Heart left ventricle (tissue), 16 donors: Measurements from ENCODE around the gene IDE. TPM values are rescaled to one million over a fixed set of nuclear protein-coding genes. Genes with fewer than 3 reads are reported as not detected.
"Not testable (repeated sequence)": the region's sequence is repeated elsewhere in the genome, so short reads cannot be mapped to it uniquely, and the experiment has no call there.

Experiments used
- ATAC-seq, 4 donors: fragments of 200-7000 bp; cut with Tn5 transposase; one replicate each; pipeline ENCODE4 v1.9.1; 2020 to 2022; ENCODE audit warnings: moderate library complexity in 4 of 4, mild to moderate bottlenecking in 3 of 4, moderate number of reproducible peaks in 1 of 4
- DNase-seq, 5 donors: peaks; one replicate each; pipeline ENCODE4 v3.0.0-alpha.2; 2020
- H3K27ac ChIP-seq, 12 donors: fragments of 200-600 bp; sonication (generic) in 4 of 12; one replicate each; pipeline versions ENCODE4 v1.5.0 to v1.8.0; 2016 to 2022; ENCODE audit warnings: mild to moderate bottlenecking in 2 of 12
- H3K27me3 ChIP-seq, 9 donors: fragments of 200-600 bp; sonication (generic) in 2 of 9; one replicate each; pipeline versions ENCODE4 v1.5.1 to v1.8.0; 2016 to 2022; ENCODE audit warnings: mild to moderate bottlenecking in 3 of 9
- H3K36me3 ChIP-seq, 9 donors: fragments of 200-600 bp; sonication (generic) in 2 of 9; one replicate each; pipeline versions ENCODE4 v1.5.0 to v1.8.0; 2018 to 2022; ENCODE audit warnings: mild to moderate bottlenecking in 2 of 9
- H3K4me1 ChIP-seq, 12 donors: fragments of 200-600 bp; sonication (generic) in 4 of 12; one replicate each; pipeline versions ENCODE4 v1.5.0 to v1.8.0; 2016 to 2022; ENCODE audit warnings: mild to moderate bottlenecking in 3 of 12
- H3K4me3 ChIP-seq, 12 donors: fragments of 200-600 bp; sonication (generic) in 4 of 12; one replicate each; pipeline versions ENCODE4 v1.5.0 to v1.8.0; 2017 to 2022; ENCODE audit warnings: mild to moderate bottlenecking in 9 of 12, moderate library complexity in 4 of 12
- H3K9me3 ChIP-seq, 12 donors: fragments of 200-600 bp; sonication (generic) in 4 of 12; one replicate each; pipeline versions ENCODE4 v1.5.0 to v1.8.0; 2016 to 2022; ENCODE audit warnings: mild to moderate bottlenecking in 1 of 12
- POLR2A ChIP-seq, 2 donors: fragments of 450-650 bp; IDR thresholded peaks; one replicate each; pipeline ENCODE4 v1.6.1; 2017; ENCODE audit warnings: antibody characterized with exemption in 2 of 2, mild to moderate bottlenecking in 2 of 2, moderate library complexity in 2 of 2
- WGBS, 4 donors: extraction: QIAGEN DNeasy Blood & Tissue Kit in 2 of 4; methylation state at CpG; one replicate each; pipeline versions ENCODE4 v1.1.5 to v1.1.7; 2013 to 2018; 5-methylcytosine and 5-hydroxymethylcytosine counted together
- intact Hi-C, 10 donors: fragments of 100-400 bp; cut with DNase I; formaldehyde crosslinking; loops; one replicate each; pipeline versions ENCODE4 v1.11.1 to v1.14.2; 2022
- polyA plus RNA-seq, 2 donors: library from polyadenylated mRNA; stranded (reverse); fragments of 200-250 nt; gene quantifications; one replicate each; pipeline ENCODE4 v1.2.3, GENCODE V29; 2013
- total RNA-seq, 9 donors: library from RNA; depleted of rRNA in 2 of 9; stranded (reverse); fragments of >200 nt in 2 of 9; fragmentation: NEBNext Ultra II Directional in 3 of 9; extraction: Animal tissue kit (Norgen Biotek cat#: 25700) in 3 of 9; gene quantifications; one replicate each; pipeline versions ENCODE4 v1.1.0 to v1.2.4, GENCODE V29; 2016 to 2023
- TF ChIP-seq, protein P1 (sequence below), 12 donors: fragments of 200-600 bp; sonication (generic) in 4 of 12; IDR thresholded peaks; one replicate each; pipeline versions ENCODE4 v1.5.0 to v1.8.0; 2018 to 2022; ENCODE audit warnings: antibody characterized with exemption in 12 of 12, mild to moderate bottlenecking in 5 of 12
- donor health status: ischemic (EF 13 %, LVEDD 7.1; RV severe dilation, severe dysfunction).
- donor health status: healthy with polysubstance abuse.
- donor health status: DM: no; HTN: yes; CAD: no.
- donor health status: DM: no; HTN: no; CAD: no.
- donor health status: ischemic (EF 25% LVEDD 6.9; RV normal size, moderate dysfunction).
- donor health status: ischemic (EF 25% LVEDD 5.7; RV mildly dilated, moderate dysfunction).
- donor health status: healthy.
- donor health status: DM: yes; HTN: yes; CAD: no.
- donor health status: ischemic (EF 35%, LVEDD 5.7; RV mildly dilated, moderate dysfunction).
- donor health status: nonischemic (EF 11% LVEDD 7.7; RV severe dilation, severe dysfunction).
- donor health status: DM: yes; HTN: yes; CAD: no.
- donor health status: PGD.
- donor health status: ischemic (EF 29% LVEDD 5.4; RV normal size, mild dysfunction).
- donor health status: nonischemic (EF 23%, LVEDD 6.1; RV moderate dilation, normal function).

The IDE gene
- total and polyA plus RNA-seq, 11 donors, result 11.7 to 51.3 (median 46.0) TPM

DNA sequence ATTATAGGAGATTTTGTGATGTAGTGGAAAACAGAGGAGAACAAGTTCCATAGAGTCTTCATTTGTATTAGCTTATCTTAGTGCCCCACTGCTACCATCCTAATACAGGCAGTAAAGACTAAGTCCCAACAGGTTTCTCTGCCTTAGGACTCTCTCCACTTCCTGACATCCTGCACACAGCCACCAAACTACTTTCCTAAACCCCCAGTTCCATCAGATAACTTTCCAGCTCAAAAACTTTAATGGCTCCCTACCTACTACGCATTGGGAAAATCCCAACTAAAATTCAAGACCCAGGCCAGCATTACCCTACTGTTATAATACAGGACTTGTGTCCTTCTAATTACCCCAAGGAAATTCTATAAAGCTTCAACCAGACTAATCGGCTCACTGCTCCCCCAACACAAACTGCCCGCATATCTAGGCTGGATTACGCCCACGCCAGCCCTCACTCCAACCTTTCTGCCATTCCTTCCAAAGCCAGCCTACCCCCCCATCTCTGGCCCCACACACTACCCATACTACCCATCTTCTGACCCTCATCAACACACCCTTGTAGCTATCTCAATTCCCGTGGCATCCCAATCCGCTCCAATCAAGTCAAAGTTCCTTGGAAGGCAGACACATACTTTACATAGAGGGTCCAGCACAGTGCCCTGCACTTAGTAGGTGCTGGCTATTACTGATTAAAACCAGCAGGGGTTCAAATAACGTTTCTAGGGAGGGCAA is 1.4 kb downstream of the IDE start:
- Histone ChIP-seq H3K27me3 (no peaks in the 10 kb centered on the region), H3K4me3 (peak overlapping the region; percentile 71 to 98 (median 91)), H3K4me1 (peaks cover 0 to 37% (median 22%) of the 10 kb centered on the region in 12 donors), H3K27ac (peak overlapping the region in 7 of 12 donors; percentile 88 to 99 (median 96)), H3K36me3 (peaks cover 0 to 15% (median 0%) of the 10 kb centered on the region in 9 donors), H3K9me3 (no peaks in the 10 kb centered on the region)
- DNase-seq, result peak in 1 of 5 donors; percentile 25
- 58 to 61% (median 60%) methylated on average over 8 of the region's 8 CpGs for WGBS, 4 donors
- TF ChIP-seq POLR2A (IDR thresholded peaks at IDR 0.05), result no peak
- TF ChIP-seq, protein P1, sequence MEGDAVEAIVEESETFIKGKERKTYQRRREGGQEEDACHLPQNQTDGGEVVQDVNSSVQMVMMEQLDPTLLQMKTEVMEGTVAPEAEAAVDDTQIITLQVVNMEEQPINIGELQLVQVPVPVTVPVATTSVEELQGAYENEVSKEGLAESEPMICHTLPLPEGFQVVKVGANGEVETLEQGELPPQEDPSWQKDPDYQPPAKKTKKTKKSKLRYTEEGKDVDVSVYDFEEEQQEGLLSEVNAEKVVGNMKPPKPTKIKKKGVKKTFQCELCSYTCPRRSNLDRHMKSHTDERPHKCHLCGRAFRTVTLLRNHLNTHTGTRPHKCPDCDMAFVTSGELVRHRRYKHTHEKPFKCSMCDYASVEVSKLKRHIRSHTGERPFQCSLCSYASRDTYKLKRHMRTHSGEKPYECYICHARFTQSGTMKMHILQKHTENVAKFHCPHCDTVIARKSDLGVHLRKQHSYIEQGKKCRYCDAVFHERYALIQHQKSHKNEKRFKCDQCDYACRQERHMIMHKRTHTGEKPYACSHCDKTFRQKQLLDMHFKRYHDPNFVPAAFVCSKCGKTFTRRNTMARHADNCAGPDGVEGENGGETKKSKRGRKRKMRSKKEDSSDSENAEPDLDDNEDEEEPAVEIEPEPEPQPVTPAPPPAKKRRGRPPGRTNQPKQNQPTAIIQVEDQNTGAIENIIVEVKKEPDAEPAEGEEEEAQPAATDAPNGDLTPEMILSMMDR (IDR thresholded peaks at IDR 0.05), result no peak
- intact Hi-C loops, result loop anchor here in 4 of 10 donors (2.0 to 10.0 kb wide), 3 partner anchors 55 to 312 kb away; no protein-coding TSS in a partner anchor
- no peak for ATAC-seq

DNA sequence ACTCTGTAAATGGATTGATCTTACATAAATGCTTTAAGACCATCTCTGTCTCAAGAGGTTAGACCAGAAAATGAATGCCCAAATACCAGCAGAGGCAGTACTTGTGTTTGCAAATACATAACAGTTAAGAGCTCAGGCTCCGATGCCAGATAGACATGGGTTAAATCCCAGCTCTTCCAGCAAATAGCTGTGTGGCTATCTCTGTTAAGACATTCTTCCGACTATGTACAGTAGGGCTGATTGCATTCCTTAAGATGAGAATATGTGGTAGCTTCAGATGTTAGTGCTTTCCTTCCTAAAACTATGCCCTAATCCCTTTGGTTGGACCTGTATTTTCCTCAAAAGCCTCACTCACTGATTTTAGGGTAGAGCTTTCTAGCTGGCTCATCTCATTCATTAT is 2.2 kb downstream of the IDE start:
- intact Hi-C loops, result loop anchor here in 4 of 10 donors (2.0 to 10.0 kb wide), 3 partner anchors 54 to 313 kb away; no protein-coding TSS in a partner anchor
- H3K4me3 ChIP-seq, result peak overlapping the region in 1 of 12 donors; percentile 26
- ATAC-seq (no peak), DNase-seq (no peak)
- peaks cover 0 to 37% (median 22%) of the 10 kb centered on the region in 12 donors for H3K4me1 ChIP-seq
- 41 to 53% (median 47%) methylated on average over 2 of the region's 2 CpGs for WGBS, 4 donors
- peaks cover 0 to 17% (median 0%) of the 10 kb centered on the region in 9 donors for H3K36me3 ChIP-seq
- TF ChIP-seq, protein P1 (IDR thresholded peaks at IDR 0.05), result no peak
- TF ChIP-seq POLR2A (IDR thresholded peaks at IDR 0.05), result no peak
- H3K9me3 ChIP-seq, result no peaks in the 10 kb centered on the region
- no peaks in the 10 kb centered on the region for H3K27me3 ChIP-seq
- H3K27ac ChIP-seq, result no peak overlapping the region

DNA sequence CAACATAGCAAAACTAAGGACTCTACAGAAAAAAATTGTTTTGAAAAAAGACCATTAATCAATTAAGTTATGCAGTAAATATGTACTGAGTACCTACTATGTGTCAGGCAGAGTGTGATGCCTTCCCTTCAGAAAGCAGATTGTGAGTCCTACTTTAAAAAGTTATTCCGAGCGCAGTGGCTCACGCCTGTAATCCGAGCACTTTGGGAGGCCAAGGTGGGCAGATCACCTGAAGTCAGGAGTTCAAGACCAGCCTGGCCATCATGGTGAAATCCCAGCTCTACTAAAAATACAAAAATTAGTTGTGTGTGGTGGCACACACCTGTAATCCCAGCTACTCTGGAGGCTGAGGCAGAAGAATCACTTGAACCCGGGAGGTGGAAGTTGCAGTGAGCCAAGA is 4.2 kb downstream of the IDE start:
- H3K9me3 ChIP-seq, H3K4me3 ChIP-seq, ATAC-seq, DNase-seq, H3K27ac ChIP-seq, H3K27me3 ChIP-seq: not testable (repeated sequence)
- Histone ChIP-seq H3K36me3 (peaks cover 0 to 17% (median 0%) of the 10 kb centered on the region in 9 donors), H3K4me1 (peaks cover 0 to 32% (median 18%) of the 10 kb centered on the region in 12 donors)
- 94 to 97% (median 96%) methylated on average over 5 of the region's 5 CpGs for WGBS, 4 donors
- intact Hi-C loops, result loop anchor here in 3 of 10 donors (5.0 to 10.0 kb wide), 2 partner anchors 52 to 315 kb away; no protein-coding TSS in a partner anchor

DNA sequence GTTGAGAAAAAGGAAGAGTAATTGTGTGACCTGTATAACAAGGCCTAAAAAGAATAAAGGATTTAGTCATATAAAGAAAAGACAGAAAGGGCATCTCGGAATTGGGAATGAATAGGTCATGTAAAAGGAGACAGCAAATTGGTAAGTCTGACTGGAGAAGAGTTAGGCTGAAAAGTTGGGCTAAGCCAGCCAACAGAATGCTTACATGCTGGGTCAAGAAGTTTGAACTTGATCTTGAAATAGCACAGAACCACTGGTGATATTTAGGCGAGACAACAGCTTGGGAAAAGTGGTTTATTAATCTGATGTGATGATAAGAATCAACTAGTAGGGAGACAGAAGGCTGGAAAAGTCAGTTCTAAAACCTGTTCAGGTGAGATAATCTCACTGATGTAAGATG is 4.8 kb downstream of the IDE start:
- no peak for DNase-seq
- Histone ChIP-seq H3K9me3 (no peaks in the 10 kb centered on the region), H3K36me3 (peaks cover 0 to 19% (median under 1%) of the 10 kb centered on the region in 9 donors), H3K27me3 (no peaks in the 10 kb centered on the region), H3K4me1 (peaks cover 0 to 26% (median 17%) of the 10 kb centered on the region in 12 donors), H3K4me3 (no peak overlapping the region), H3K27ac (no peak overlapping the region)
- no peak for TF ChIP-seq POLR2A (IDR thresholded peaks at IDR 0.05)
- TF ChIP-seq, protein P1 (IDR thresholded peaks at IDR 0.05), result no peak
- ATAC-seq, result no peak
- WGBS, 4 donors, result 61 to 69% (median 62%) methylated on average over 2 of the region's 2 CpGs
- intact Hi-C loops, result no loop called here
